Measurements from ENCODE around the gene SIRT1. TPM values are rescaled to one million over a fixed set of nuclear protein-coding genes. Genes with fewer than 3 reads are reported as not detected.

SIRT1 gene
- total RNA-seq, 1 experiment from 2014 or later, result 83.8 TPM

DNA sequence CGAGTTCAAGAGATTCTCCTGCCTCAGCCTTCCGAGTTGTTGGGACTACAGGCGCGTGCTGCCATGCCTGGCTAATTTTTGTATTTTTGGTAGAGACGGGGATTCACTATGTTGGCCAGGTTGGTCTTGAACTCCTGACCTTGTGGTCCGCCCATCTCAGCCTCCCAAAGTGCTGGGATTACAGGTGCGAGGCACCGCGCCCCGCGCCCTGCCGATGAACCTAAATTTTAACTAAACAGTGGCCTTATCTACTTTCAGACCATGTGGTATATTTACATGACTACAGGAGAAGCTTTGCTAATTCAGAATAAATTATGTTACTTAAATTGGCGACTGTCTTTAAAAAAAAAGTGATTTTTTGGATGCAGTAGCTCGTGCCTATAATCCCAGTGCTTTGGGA lies 9.2 kb downstream of the SIRT1 start:
- Mint-ChIP-seq H3K4me1 (peaks cover 7 to 10% of the 10 kb centered on the region in 2 experiments), H3K27me3 (ENCODE audit: low read depth) (no peaks in the 10 kb centered on the region), H3K9me3 (no peaks in the 10 kb centered on the region), H3K4me3 (no peak overlapping the region), H3K36me3 (ENCODE audit: insufficient read depth in 1 of 3, low read depth in 3 of 3) (peaks cover 54 to 93% (median 88%) of the 10 kb centered on the region in 3 experiments), H3K27ac (peak overlapping the region in 1 of 3 experiments; percentile 62; a peak in 1 of 7 replicates)
- Histone ChIP-seq H2BK15ac (ENCODE audit: low read depth, low read length) (no peak overlapping the region), H4K20me1 (ENCODE audit: control insufficient read depth, insufficient read depth, insufficient read length) (no peaks in the 10 kb centered on the region), H3K23me2 (ENCODE audit: insufficient read length, low read depth, low read length, poor library complexity, severe bottlenecking) (no peaks in the 10 kb centered on the region), H3K18ac (ENCODE audit: insufficient read length, low read depth, low read length) (no peak overlapping the region), H2AK5ac (ENCODE audit: insufficient read length, low read length) (no peak overlapping the region), H4K5ac (ENCODE audit: insufficient read length, low read depth, low read length) (no peak overlapping the region), H3K56ac (ENCODE audit: insufficient read length, low read depth, low read length) (no peak overlapping the region), H3K9ac (ENCODE audit: extremely low read depth, insufficient read length, low read length) (no peak overlapping the region), H2BK5ac (ENCODE audit: insufficient read length, low read length) (no peak overlapping the region), H3K27ac (ENCODE audit: insufficient read length, low read depth, low read length) (no peak overlapping the region), H3K79me1 (ENCODE audit: insufficient read depth, low read depth, low read length, poor library complexity, severe bottlenecking) (peaks cover 11% of the 10 kb centered on the region), H3K23ac (ENCODE audit: insufficient read length, low read depth, low read length) (no peak overlapping the region), H2AFZ (ENCODE audit: low read length) (no peak overlapping the region), H3K79me2 (ENCODE audit: insufficient read depth, low read length) (peaks cover 7% of the 10 kb centered on the region; the same call in 1 of the 2 replicates), H3K27me3 (ENCODE audit: insufficient read depth, low read length) (no peaks in the 10 kb centered on the region), H3K4ac (ENCODE audit: low read depth, low read length) (no peak overlapping the region), H2BK12ac (ENCODE audit: insufficient read length, low read depth, low read length) (no peak overlapping the region), H2BK20ac (ENCODE audit: low read depth, low read length, poor library complexity, severe bottlenecking) (no peak overlapping the region), H3T11ph (ENCODE audit: low read length) (no peak overlapping the region), H3K14ac (ENCODE audit: insufficient read depth, low read length) (no peak overlapping the region), H2BK120ac (ENCODE audit: low read depth, low read length, poor library complexity, severe bottlenecking) (no peak overlapping the region), H4K91ac (ENCODE audit: insufficient read length, low read depth, low read length) (no peak overlapping the region), H3K9me3 (ENCODE audit: control insufficient read depth, low read depth, low read length) (no peaks in the 10 kb centered on the region), H4K8ac (replicated peaks; ENCODE audit: insufficient read length, low read depth, low read length) (no peak overlapping the region), H3K4me1 (ENCODE audit: insufficient read depth, low read length) (no peaks in the 10 kb centered on the region), H3K4me2 (ENCODE audit: insufficient read depth, insufficient read length, low read length) (no peak overlapping the region)
- TF ChIP-seq, protein P1, sequence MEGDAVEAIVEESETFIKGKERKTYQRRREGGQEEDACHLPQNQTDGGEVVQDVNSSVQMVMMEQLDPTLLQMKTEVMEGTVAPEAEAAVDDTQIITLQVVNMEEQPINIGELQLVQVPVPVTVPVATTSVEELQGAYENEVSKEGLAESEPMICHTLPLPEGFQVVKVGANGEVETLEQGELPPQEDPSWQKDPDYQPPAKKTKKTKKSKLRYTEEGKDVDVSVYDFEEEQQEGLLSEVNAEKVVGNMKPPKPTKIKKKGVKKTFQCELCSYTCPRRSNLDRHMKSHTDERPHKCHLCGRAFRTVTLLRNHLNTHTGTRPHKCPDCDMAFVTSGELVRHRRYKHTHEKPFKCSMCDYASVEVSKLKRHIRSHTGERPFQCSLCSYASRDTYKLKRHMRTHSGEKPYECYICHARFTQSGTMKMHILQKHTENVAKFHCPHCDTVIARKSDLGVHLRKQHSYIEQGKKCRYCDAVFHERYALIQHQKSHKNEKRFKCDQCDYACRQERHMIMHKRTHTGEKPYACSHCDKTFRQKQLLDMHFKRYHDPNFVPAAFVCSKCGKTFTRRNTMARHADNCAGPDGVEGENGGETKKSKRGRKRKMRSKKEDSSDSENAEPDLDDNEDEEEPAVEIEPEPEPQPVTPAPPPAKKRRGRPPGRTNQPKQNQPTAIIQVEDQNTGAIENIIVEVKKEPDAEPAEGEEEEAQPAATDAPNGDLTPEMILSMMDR (conservative IDR thresholded peaks at IDR 0.05), result no peak
- no CpG with 5 or more reads among the region's 14 CpGs for WGBS (ENCODE audit: extremely low coverage, insufficient read length, low lambda C conversion rate)
- no peak for DNase-seq
